Peyer's patch (tissue), 4 donors: ENCODE results near the gene PROSER3.

Experiments used
- POLR2A ChIP-seq, 2 donors: fragments of 450-650 bp; IDR thresholded peaks; one replicate each; pipeline ENCODE4 v1.5.1; 2017; ENCODE audit warnings: antibody characterized with exemption in 2 of 2, mild to moderate bottlenecking in 2 of 2, moderate library complexity in 2 of 2
- TF ChIP-seq, protein P1 (sequence below), 6 experiments: fragments of 450-650 bp in 4 of 6; fragments of 200-600 bp in 2 of 6; sonication (generic) in 1 of 6; IDR thresholded peaks; one replicate each; pipeline ENCODE4 v1.5.1; 2017 to 2019; ENCODE audit warnings: antibody characterized with exemption in 6 of 6, mild to moderate bottlenecking in 3 of 6, moderate library complexity in 1 of 6

DNA sequence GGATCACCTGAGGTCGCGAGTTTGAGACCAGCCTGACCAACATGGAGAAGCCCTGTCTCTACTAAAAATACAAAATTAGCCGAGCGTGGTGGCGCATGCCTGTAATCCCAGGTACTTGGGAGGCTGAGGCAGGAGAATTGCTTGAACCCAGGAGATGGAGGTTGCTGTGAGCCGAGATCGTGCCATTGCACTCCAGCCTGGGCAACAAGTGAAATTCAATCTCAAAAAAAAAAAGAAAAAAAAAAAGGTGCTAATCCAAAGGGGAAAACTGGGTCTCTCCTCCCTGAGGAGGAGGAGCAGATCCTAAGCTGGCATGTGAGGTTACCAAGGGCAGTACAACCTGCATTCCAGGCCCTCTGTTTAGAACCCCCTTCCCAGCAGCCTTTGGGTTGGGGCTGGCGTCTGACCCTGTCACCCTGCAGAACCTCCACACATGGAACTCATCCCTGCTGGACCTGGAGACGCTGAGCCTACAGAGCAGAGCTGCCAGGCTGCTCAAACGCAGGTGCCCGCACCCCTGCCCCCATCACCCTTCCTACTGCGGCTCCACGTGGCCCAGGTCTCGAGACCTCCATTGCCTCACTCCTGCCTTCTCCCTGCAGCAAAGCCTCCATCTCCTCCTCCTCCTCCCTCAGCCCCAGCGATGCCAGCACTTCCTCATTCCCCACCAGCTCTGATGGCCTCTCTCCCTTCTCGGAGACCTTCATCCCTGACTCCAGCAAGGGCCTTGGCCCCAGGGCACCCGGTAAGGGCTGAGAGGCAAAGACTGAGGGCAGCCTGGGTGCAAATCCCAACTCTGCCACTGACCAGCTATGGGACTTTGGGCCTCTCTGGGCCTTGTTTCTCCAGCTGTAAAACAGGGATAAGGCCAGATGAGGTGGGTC lies 6.7 kb downstream of the PROSER3 start:
- TF ChIP-seq, protein P1, sequence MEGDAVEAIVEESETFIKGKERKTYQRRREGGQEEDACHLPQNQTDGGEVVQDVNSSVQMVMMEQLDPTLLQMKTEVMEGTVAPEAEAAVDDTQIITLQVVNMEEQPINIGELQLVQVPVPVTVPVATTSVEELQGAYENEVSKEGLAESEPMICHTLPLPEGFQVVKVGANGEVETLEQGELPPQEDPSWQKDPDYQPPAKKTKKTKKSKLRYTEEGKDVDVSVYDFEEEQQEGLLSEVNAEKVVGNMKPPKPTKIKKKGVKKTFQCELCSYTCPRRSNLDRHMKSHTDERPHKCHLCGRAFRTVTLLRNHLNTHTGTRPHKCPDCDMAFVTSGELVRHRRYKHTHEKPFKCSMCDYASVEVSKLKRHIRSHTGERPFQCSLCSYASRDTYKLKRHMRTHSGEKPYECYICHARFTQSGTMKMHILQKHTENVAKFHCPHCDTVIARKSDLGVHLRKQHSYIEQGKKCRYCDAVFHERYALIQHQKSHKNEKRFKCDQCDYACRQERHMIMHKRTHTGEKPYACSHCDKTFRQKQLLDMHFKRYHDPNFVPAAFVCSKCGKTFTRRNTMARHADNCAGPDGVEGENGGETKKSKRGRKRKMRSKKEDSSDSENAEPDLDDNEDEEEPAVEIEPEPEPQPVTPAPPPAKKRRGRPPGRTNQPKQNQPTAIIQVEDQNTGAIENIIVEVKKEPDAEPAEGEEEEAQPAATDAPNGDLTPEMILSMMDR (IDR thresholded peaks at IDR 0.05) = no peak
- no peak for TF ChIP-seq POLR2A (IDR thresholded peaks at IDR 0.05)
